HG03354 (cell line): ENCODE measurements around the gene SHISAL1.

Experiments
- ATAC-seq: cut with Tn5 transposase; IDR thresholded peaks from one replicate; pipeline ENCODE4 v1.9.1; 2021; ENCODE audit warnings: mild to moderate bottlenecking; ENCODE audit not compliant: unreplicated experiment, poor library complexity, severe bottlenecking

SHISAL1 gene

GRCh38 chr22:44345872-44346271, 33.1 kb upstream of the SHISAL1 start:
- no peak for ATAC-seq

GRCh38 chr22:44344407-44344806, 31.7 kb upstream of the SHISAL1 start:
- no peak for ATAC-seq

- ATAC-seq: no peak
Observed at GRCh38 chr22:44342347-44342956, 29.7 kb upstream of the SHISAL1 start.

- no peak for ATAC-seq
Observed at GRCh38 chr22:44341431-44342346, 28.9 kb upstream of the SHISAL1 start.

GRCh38 chr22:44340271-44341239, 27.8 kb upstream of the SHISAL1 start:
- no peak for ATAC-seq

GRCh38 chr22:44338906-44339305, 26.2 kb upstream of the SHISAL1 start:
- no peak for ATAC-seq

GRCh38 chr22:44338177-44338810, 25.5 kb upstream of the SHISAL1 start:
- ATAC-seq: no peak

- no peak for ATAC-seq
Observed at GRCh38 chr22:44337678-44338004, 24.9 kb upstream of the SHISAL1 start.

- no peak for ATAC-seq
Observed at GRCh38 chr22:44336962-44337677, 24.4 kb upstream of the SHISAL1 start.

- no peak for ATAC-seq
Observed at GRCh38 chr22:44335903-44336803, 23.4 kb upstream of the SHISAL1 start.

- ATAC-seq: no peak
Observed at GRCh38 chr22:44335066-44335839, 22.5 kb upstream of the SHISAL1 start.

- no peak for ATAC-seq
Observed at GRCh38 chr22:44333847-44334635, 21.3 kb upstream of the SHISAL1 start.

GRCh38 chr22:44332946-44333345, 20.2 kb upstream of the SHISAL1 start:
- no peak for ATAC-seq

GRCh38 chr22:44331881-44332714, 19.3 kb upstream of the SHISAL1 start:
- ATAC-seq: no peak

GRCh38 chr22:44330744-44331660, 18.3 kb upstream of the SHISAL1 start:
- no peak for ATAC-seq
